ENCODE measurements around the gene CNTN5.

CNTN5 gene

DNA sequence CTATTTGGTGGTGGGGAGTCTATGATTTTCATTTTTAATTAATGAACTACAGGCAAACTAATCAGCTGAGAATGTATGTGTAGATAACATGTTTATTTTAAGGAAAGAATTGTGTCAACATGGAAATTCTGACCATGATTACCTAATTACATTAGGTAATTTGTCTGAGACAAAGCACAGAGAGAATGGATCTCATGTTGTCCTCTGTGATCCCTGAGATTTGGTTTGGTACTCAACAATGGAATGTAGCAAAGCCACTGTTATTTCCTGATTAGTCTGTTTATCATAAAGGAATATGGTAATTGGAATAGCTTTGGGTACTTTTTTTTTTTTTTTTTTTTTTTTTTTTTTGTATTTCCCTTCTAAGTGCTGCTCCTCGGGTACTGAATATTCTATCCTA lies 947.6 kb downstream of the CNTN5 start:
- TF ChIP-seq, protein P1, sequence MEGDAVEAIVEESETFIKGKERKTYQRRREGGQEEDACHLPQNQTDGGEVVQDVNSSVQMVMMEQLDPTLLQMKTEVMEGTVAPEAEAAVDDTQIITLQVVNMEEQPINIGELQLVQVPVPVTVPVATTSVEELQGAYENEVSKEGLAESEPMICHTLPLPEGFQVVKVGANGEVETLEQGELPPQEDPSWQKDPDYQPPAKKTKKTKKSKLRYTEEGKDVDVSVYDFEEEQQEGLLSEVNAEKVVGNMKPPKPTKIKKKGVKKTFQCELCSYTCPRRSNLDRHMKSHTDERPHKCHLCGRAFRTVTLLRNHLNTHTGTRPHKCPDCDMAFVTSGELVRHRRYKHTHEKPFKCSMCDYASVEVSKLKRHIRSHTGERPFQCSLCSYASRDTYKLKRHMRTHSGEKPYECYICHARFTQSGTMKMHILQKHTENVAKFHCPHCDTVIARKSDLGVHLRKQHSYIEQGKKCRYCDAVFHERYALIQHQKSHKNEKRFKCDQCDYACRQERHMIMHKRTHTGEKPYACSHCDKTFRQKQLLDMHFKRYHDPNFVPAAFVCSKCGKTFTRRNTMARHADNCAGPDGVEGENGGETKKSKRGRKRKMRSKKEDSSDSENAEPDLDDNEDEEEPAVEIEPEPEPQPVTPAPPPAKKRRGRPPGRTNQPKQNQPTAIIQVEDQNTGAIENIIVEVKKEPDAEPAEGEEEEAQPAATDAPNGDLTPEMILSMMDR (conservative IDR thresholded peaks at IDR 0.05; ENCODE audit: low read length) = no peak
- DNase-seq (ENCODE audit: low read depth) = no peak
- no peak overlapping the region for H3K4me3 ChIP-seq (ENCODE audit: low read length)

DNA sequence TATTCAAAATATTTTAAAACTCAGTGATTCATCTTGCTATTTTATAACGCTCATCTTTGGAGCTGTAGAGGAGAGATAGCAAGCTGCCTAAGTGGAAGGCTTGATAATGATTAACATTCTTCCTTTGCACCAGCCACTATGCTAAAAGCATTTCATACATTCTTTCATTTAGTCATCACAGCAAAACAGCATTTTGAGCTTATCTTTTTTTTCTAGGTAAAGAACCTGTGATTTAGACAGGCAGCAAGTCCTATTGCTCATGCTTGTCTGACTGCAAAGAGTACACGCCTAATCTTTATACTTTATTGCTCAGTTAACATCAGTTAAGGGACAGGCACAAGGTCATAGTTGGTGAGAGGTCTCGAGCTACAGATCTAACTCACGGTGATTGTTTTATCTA lies 953.2 kb downstream of the CNTN5 start:
- TF ChIP-seq, protein P1 (conservative IDR thresholded peaks at IDR 0.05; ENCODE audit: low read length) = no peak
- DNase-seq (ENCODE audit: low read depth) = no peak
- H3K4me3 ChIP-seq (ENCODE audit: low read length) = no peak overlapping the region

DNA sequence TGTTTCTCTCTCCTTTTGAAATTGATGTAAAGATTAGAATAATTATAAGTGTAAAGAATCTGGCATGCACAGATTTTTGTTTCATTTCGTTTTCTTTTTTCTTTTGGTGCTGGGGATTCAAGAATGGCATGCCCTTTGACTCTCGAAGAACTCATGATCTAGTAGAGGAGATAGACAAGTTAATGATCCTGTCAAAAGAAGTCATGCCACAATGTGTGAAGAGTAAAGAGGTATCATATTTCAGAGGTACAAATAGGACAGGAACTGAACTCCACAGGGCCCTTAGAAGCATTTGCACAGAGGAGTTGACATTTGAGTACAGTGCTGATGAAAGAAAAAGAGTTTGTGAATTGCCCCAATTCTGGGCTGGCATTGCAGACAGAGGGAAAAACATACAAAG lies 958.3 kb downstream of the CNTN5 start:
- no peak for DNase-seq (ENCODE audit: low read depth)
- TF ChIP-seq, protein P1 (conservative IDR thresholded peaks at IDR 0.05; ENCODE audit: low read length) = no peak

DNA sequence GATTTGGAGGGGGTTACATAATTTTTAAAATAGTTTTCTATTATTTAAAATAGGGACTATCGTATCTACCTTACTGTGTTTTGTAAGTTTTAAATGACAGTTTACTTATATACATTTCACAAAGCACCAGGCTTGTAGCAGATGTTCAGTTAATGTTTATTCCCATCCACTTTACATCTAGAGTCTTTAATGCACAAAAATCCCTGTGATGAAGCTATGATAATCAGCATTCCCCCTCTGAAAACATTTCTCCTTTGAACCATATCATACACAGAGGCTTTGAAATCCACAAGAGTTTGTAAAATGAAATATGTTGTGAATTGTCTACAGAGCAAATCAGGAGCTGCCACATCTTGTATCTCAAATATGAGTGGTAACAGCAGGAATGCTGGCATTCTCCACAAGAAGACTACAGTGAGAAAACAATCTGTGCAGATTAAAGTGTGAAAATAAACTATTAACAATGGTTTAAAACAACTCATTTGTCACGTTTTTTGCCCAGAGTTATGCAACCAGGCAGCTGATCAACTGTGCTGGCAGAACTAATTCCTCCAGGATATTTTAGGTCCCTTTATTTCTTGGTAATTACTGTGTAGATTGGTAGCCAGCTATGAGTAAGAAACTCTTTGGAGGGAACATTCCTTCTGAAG lies 967.2 kb downstream of the CNTN5 start:
- H3K4me3 ChIP-seq (ENCODE audit: low read length) = no peak overlapping the region
- TF ChIP-seq, protein P1 (conservative IDR thresholded peaks at IDR 0.05; ENCODE audit: low read length) = no peak
- DNase-seq (ENCODE audit: low read depth) = no peak

More for the DNA sequence above, 958.3 kb downstream of the CNTN5 start:
- H3K4me3 ChIP-seq (ENCODE audit: low read length) = no peak overlapping the region

DNA sequence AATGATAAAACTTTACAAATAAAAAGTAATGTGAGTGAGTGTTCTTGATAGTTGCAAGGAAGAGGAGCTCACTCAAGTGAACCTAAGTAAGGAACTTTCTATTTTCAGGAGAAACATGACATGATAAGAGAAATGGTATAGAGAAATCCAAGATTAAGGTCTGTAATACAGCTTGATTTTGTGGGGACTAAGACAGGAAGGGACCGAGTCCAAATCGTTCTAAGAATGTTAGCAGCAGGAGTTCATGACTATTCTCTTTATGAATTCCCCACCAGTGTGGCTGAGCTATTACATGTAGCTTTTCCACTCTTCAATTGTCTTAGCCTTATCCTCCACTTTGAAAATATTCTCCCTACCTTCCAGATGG lies 967.7 kb downstream of the CNTN5 start:
- TF ChIP-seq, protein P1 (conservative IDR thresholded peaks at IDR 0.05; ENCODE audit: low read length) = no peak
- H3K4me3 ChIP-seq (ENCODE audit: low read length) = no peak overlapping the region
- DNase-seq (ENCODE audit: low read depth) = no peak

DNA sequence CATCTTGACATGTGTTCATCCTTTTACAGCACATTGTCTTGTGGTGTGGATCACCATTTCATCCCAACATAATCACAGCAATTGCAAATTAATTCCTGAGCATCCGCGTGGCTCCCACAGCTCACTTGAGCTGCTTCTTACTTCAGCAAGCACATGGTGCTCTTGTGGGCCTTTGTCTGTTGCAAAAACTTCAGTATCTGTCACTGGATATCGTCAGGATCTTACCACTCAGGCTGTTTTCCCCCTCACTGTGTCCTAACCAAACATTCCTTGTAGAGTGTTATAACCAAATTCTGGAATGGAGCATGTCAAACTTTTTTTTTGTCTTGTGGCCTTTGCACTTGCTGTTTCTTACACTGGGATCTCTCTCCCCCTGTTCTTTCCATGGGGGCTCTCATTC lies 983.2 kb downstream of the CNTN5 start:
- no peak overlapping the region for H3K4me3 ChIP-seq (ENCODE audit: low read length)
- DNase-seq (ENCODE audit: low read depth) = no peak
- TF ChIP-seq, protein P1 (conservative IDR thresholded peaks at IDR 0.05; ENCODE audit: low read length) = no peak

DNA sequence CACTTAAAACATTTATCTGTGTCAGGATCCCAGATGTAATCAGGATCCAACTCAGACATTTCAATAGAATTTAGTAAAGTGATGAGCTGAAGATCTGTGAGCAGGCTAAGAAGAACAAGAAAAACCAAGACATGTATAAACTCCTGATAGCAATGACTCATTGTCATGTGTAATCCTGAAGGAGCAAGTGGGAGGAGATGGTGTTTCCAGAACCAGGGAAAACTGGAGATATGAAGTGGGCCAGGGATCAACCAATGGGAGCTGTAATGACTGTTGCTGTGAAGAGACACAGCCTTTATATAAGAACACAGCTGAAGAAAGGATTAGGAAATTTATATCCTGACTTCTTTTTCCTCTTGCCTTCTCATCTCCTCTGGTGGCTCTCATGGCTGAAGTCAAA lies 983.8 kb downstream of the CNTN5 start:
- H3K4me3 ChIP-seq (ENCODE audit: low read length) = no peak overlapping the region
- DNase-seq (ENCODE audit: low read depth) = no peak
- TF ChIP-seq, protein P1 (conservative IDR thresholded peaks at IDR 0.05; ENCODE audit: low read length) = no peak

All from AG10803 (cell line).